ENCODE data around the gene CISH. TPM values are rescaled to one million over a fixed set of nuclear protein-coding genes. Genes with fewer than 3 reads are reported as not detected.

The CISH gene
- total and polyA plus RNA-seq, 9 of the 15 experiments (the other 6 are each of a cell fraction or from before 2014, with no cell fraction given) = 1.7 to 47.7 (median 18.3) TPM

DNA sequence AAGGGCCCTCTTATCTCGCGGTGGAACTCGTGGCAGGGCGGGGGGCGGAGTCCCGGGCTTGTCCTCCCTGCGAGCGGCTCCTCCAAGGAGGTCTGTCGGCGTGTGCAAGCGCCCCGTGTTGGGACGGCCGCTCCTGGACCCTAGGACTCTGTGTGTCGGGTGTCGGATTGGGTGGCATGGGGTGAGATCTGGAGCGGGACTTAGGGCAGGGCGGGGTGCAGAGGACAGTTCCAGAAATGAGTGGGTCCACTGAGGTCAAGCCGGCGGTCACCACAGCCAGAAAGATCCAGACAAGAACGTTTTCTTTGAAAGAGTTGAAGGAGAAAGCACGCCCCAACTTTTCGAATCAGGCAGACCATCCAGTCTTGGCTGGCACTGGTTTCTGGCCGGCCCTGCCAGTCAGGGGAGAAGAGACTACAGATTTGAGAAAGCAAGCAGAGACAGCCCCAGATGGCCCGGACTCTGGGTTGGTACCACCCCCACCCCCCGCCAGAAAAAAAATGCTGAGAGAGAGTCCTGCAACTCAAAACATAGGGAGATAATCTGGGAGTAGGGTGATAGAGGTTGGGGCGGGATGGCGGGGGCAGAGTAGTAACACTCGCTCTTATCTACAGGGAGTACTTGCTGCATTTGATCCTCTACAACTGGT, 784 bp upstream of the CISH start (continued):
- TF ChIP-seq ZC3H11A (IDR thresholded peaks at IDR 0.05; ENCODE audit: low read depth, low read length) = no peak
- TF ChIP-seq PHF20 (IDR thresholded peaks at IDR 0.05; ENCODE audit: partially characterized antibody) = no peak
- peak; percentile 22; the same call in 1 of the 2 replicates for TF ChIP-seq PML (IDR thresholded peaks at IDR 0.05; ENCODE audit: low read length)
- TF ChIP-seq TCF7 (IDR thresholded peaks at IDR 0.05; ENCODE audit: borderline replicate concordance) = no peak
- peak; percentile 79 for TF ChIP-seq CREM (IDR thresholded peaks at IDR 0.05; ENCODE audit: low read depth)
- no peak for TF ChIP-seq PTRF (tag; IDR thresholded peaks at IDR 0.05)
- TF ChIP-seq, protein P1, sequence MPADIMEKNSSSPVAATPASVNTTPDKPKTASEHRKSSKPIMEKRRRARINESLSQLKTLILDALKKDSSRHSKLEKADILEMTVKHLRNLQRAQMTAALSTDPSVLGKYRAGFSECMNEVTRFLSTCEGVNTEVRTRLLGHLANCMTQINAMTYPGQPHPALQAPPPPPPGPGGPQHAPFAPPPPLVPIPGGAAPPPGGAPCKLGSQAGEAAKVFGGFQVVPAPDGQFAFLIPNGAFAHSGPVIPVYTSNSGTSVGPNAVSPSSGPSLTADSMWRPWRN (IDR thresholded peaks at IDR 0.05; ENCODE audit: low read depth) = no peak; the same call in 1 of the 2 replicates
- TF ChIP-seq, protein P2, sequence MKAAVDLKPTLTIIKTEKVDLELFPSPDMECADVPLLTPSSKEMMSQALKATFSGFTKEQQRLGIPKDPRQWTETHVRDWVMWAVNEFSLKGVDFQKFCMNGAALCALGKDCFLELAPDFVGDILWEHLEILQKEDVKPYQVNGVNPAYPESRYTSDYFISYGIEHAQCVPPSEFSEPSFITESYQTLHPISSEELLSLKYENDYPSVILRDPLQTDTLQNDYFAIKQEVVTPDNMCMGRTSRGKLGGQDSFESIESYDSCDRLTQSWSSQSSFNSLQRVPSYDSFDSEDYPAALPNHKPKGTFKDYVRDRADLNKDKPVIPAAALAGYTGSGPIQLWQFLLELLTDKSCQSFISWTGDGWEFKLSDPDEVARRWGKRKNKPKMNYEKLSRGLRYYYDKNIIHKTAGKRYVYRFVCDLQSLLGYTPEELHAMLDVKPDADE (conservative IDR thresholded peaks at IDR 0.05; ENCODE audit: control insufficient read depth, low read depth, low read length) = no peak
- no peak for TF ChIP-seq SMARCB1 (IDR thresholded peaks at IDR 0.05; ENCODE audit: insufficient read length, low read depth)
- no peak for TF ChIP-seq CSDE1 (IDR thresholded peaks at IDR 0.05)
- no peak for TF ChIP-seq XRCC4 (IDR thresholded peaks at IDR 0.05; ENCODE audit: extremely low read depth, insufficient read depth, insufficient read length)
- no peak for TF ChIP-seq ZNF764 (CRISPR knock-in tag; IDR thresholded peaks at IDR 0.05; ENCODE audit: low read depth)
- TF ChIP-seq SRSF7 (optimal IDR thresholded peaks at IDR 0.05; ENCODE audit: low read depth, low read length) = no peak
- TF ChIP-seq, protein P3, sequence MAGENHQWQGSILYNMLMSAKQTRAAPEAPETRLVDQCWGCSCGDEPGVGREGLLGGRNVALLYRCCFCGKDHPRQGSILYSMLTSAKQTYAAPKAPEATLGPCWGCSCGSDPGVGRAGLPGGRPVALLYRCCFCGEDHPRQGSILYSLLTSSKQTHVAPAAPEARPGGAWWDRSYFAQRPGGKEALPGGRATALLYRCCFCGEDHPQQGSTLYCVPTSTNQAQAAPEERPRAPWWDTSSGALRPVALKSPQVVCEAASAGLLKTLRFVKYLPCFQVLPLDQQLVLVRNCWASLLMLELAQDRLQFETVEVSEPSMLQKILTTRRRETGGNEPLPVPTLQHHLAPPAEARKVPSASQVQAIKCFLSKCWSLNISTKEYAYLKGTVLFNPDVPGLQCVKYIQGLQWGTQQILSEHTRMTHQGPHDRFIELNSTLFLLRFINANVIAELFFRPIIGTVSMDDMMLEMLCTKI (IDR thresholded peaks at IDR 0.05; ENCODE audit: partially characterized antibody) = no peak
- TF ChIP-seq NFIC (IDR thresholded peaks at IDR 0.05) = peak; percentile 33
- TF ChIP-seq, protein P4, sequence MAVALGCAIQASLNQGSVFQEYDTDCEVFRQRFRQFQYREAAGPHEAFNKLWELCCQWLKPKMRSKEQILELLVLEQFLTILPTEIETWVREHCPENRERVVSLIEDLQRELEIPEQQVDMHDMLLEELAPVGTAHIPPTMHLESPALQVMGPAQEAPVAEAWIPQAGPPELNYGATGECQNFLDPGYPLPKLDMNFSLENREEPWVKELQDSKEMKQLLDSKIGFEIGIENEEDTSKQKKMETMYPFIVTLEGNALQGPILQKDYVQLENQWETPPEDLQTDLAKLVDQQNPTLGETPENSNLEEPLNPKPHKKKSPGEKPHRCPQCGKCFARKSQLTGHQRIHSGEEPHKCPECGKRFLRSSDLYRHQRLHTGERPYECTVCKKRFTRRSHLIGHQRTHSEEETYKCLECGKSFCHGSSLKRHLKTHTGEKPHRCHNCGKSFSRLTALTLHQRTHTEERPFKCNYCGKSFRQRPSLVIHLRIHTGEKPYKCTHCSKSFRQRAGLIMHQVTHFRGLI (CRISPR knock-in tag; IDR thresholded peaks at IDR 0.05) = no peak

Measured in K562 (cell line).